ENCODE measurements around the gene NPY4R.
"Not testable (repeated sequence)": the region's sequence is repeated elsewhere in the genome, so short reads cannot be mapped to it uniquely, and the experiment has no call there.

NPY4R gene

GRCh38 chr10:46455992-46456391 lies 9.8 kb downstream of the NPY4R start:
- DNase-seq = not testable (repeated sequence)

DNA sequence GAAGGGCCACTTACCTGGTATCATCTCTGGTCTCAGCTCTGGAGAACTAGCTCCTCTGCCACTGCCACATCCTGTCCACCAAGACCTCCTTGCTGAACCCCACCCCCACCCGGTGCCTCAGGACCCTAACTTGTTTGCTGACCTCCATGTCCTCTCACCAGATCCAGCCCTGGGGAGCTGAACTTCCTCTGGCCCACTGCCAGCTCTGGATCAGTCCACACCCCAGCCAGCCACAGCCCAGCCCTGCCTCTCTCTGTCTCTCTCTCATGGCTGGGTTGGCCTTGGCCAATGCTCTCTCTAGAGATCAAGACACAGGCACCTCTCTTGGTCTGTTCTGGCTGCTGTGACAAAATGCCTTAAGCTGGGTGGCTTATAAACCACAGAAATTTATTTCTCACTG lies 14.4 kb downstream of the NPY4R start:
- not testable (repeated sequence) for DNase-seq

- DNase-seq = not testable (repeated sequence)
Observed at GRCh38 chr10:46450829-46451228, 14.9 kb downstream of the NPY4R start.

DNA sequence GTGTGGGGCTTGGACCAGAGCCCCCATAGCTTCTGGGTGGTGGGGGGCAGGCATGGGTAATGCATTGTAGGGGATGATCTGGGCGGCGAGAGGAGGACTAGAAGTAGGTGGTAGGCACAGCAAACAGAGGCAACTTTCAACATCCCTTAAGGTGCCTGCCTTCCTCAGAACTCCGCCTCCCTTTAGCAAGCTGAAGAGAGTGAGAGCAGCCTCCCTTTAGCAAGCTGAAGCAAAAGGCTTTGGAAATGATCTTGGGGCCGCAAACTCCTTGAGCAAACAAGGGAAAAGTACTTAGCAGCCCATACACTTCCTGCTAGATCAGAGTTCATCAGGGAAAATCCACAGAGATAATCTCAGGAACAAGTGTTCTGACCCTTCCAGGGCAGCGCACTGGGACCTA lies 18.3 kb downstream of the NPY4R start:
- DNase-seq = not testable (repeated sequence)

- DNase-seq = not testable (repeated sequence)
Observed at GRCh38 chr10:46445389-46446122, 20.2 kb downstream of the NPY4R start.

- DNase-seq = not testable (repeated sequence)
Observed at GRCh38 chr10:46443422-46443821, 22.3 kb downstream of the NPY4R start.

DNA sequence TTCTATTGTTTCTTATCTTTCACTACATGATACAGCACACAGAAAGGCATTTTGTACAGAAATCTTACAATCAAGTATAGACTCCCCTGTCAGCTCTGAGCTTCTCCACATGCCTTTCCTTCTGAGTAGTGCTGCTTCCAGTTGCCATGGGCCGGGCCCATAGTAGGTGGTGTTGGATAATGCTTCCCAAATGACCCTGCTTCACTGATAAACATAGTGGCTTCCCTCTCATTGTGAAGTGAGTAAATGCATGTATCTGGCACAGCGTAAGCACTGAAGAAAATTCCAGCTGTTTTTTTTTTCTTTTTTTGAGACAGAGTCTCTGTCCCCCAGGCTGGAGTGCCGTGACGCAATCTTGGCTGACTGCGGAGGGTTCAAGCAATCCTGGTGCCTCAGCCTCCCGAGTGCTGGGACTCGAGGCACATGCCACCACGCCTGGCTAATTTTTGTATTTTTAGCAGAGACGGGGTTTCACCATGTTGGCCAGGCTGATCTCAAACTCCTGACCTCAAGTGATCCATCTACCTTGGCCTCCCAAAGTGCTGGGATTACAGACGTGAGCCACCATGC lies 23.0 kb downstream of the NPY4R start:
- DNase-seq = not testable (repeated sequence)

DNA sequence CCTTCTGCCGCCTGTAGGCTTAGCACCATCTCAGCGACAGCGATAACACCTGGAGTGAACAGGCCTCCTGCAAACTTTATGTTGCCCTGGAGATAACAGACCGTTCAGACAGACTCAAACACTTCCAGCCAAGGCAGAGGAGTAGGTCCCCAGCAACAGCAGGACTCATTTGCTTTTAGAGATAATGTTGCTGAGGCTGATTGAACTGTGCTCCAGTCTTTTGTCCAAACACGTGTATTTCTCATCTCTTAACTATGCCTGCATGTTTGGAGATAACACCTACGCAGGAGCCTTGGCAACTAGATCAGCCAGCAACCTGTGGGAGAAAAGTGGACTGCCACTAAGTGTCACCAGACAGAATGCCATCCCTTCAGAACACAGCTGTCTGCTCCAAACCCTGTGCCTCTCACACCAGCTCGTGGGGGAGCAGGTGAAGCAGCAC lies 23.9 kb downstream of the NPY4R start:
- DNase-seq = peak; percentile 26

- DNase-seq = not testable (repeated sequence)
Observed at GRCh38 chr10:46440942-46441341, 24.8 kb downstream of the NPY4R start.

DNA sequence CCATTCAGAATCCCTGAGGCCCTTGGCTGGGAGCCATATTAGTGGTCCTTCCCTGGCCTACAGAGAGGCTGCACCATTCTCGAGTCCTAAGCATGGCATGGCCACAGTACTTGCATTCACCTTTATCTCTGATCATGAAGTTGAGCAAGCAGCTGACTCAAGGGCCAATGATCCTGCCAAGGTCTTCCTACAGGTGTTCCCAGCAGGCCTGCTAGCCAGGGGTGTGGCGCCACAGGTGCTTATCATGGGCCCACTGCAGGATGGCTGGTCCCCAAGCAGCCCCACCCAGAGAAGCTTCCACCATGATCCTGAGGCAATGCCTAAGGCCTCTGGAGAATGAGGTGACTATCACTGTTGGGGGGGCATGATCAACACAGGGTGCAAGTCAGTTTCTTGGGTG lies 42.2 kb downstream of the NPY4R start:
- DNase-seq = not testable (repeated sequence)

DNA sequence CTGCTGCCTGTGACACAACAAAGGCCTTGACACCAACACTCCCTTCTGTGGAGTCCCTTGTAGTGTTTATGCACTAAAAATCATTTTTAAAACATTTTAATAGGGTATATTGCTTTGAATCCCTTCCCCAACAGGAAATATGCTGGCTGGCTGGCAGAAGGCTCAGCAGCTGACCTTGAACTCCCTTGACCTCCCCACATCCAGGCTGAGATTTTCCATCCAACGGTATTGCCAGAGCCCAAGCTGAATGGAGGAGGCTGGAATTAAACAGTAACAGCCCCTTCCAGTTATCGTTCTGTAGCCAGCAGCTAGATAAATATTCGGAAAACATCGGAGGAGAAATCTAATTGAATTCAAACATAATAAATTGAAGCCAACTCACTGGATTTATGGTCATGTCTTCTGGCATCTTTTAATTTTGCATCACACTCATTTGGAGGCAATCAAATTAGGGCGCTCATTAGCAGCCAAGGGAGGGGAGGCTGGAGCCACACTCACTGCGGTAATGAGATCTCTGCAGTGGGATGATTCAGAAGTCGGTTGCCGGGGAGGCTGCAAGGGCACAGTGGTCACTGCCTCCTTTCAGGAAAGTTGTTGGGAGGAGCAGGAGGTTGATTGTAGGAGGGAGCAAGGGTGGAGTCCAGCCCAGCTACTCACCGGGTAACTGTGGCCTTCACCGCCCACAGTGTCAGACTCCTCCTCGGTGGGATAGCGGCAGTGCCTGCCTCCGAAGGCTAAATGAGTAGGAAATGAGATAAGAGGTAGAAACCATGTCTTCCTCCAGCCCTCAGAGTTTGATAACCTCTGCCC lies 46.0 kb downstream of the NPY4R start:
- DNase-seq = not testable (repeated sequence)

DNA sequence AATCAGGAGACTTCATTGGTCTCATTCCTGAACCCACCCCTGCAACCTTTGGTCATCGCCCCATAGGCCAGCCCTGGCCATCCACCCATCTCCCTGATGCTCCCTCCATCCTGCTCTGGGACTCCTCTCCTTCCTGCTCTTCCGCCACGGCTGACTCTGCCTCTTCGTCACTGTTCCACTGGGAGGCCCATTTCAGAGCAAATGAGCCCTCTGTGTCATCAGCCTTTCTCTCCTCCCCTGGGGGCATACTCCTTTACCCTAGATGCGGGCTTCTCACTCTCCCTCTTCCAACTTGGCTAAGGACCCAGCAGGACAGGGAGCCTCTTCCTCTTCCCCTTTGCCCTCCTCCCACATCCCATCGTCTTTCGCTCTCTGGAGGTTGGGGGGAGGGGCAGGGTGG lies 47.5 kb downstream of the NPY4R start:
- not testable (repeated sequence) for DNase-seq

DNA sequence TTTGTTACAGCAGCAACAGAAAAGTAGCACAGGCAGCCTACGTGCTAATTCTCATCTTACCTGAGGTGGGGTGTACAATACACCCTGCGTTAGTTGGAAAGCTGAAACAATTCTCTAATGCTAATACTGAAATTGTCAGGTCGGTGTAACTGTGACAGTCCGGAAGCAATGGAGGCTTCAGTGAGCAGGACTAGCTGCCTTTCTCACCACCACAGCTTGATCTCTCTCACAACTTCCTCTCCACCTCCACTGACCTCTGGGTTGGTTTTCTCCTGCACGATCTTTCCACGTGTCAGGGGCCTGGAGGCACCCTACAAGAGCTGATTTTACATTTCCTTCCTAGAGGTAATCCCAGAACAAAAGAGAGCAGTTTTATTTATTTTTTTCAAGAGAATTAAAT lies 50.5 kb downstream of the NPY4R start:
- DNase-seq = not testable (repeated sequence)

DNA sequence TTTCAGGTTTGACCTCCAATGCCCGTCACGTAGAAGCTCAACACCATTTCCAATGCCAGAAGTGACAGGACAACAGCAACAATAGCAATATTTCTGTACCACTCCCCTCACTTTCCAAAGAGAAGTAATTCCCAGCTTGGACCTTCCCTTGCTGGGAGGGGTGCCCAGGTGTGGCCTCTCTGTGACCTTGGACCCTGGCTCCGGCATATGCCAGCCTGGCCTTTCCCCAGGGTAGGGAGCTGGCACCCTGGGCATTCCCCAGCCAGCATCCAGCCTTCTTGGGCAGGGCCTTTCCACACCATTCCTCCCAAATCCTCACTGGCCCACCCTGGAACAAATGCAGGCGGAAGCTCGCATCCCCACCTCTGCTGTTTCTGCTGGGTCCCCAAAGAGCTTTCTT lies 53.1 kb downstream of the NPY4R start:
- not testable (repeated sequence) for DNase-seq

- DNase-seq = not testable (repeated sequence)
Observed at GRCh38 chr10:46411123-46411522, 54.6 kb downstream of the NPY4R start.
